ENCODE results near the gene MPP2. TPM values are rescaled to one million over a fixed set of nuclear protein-coding genes. Genes with fewer than 3 reads are reported as not detected.
"Not testable (repeated sequence)": the region's sequence is repeated elsewhere in the genome, so short reads cannot be mapped to it uniquely, and the experiment has no call there.

MPP2 gene
- total RNA-seq, 1 donor from 2014 or later: 1.4 TPM

GRCh38 chr17:43906951-43907424, 348 bp downstream of the MPP2 start:
- no peak for DNase-seq (ENCODE audit: low spot score)
- Mint-ChIP-seq H3K27ac (no peak overlapping the region), H3K27me3 (ENCODE audit: insufficient read depth) (peaks cover 49% of the 10 kb centered on the region), H3K36me3 (ENCODE audit: low read depth) (no peaks in the 10 kb centered on the region), H3K9me3 (no peaks in the 10 kb centered on the region), H3K4me1 (ENCODE audit: low read depth) (peaks cover 4% of the 10 kb centered on the region), H3K4me3 (peak overlapping the region; percentile 11)
- intact Hi-C loops (cut with micrococcal nuclease): loop anchor here (10.0 kb wide), 1 partner anchor 648 kb away; the partner anchor contains the start of gene FZD2

DNA sequence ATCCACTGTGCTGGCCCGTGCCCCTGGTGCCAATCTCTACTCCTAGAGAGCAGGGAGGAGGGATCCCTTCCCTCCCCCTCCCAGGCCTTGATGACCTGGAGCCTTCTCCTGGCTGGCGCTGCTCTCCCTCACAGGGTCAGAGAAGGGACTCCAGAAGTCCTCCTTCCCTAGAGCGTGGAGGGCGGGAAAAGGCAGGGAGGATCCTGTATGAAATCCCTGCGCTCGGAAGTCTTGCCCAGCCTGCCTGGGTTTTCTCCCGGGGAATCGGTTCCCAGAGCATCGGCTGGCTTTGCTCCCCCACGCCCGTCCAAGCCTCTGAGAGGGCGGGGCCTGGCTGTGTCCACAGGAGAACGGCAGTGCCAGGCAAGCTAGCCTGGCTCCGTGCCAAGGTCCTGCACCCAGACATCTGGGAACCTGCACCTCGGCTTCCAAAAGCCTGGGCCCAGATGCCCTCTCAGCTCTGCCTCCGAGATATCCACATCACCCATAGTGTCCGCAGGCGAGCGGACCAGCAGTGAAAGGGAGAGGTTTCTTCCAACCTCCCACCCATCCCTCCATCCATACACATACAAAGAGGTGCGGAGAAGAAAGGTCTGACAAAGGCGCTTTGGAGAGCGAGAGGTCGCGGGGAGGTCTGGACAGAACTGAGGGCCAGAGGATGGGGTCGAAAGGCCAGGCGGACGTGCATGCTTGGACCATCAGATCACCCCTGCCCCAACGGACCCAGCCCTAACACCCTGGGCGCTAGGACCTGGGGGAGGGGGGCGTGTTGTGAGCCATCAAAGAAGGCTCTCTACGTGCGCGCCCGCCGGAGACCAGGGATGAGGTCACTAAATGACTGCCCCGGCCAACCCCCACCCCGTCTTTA, 1.1 kb downstream of the MPP2 start:
- H3K27ac Mint-ChIP-seq: no peak overlapping the region
- H3K27me3 Mint-ChIP-seq (ENCODE audit: insufficient read depth): peaks cover 56% of the 10 kb centered on the region
- no peak for DNase-seq (ENCODE audit: low spot score)
- peaks cover 6% of the 10 kb centered on the region for H3K4me1 Mint-ChIP-seq (ENCODE audit: low read depth)
- intact Hi-C loops (cut with micrococcal nuclease): loop anchor here (10.0 kb wide), 1 partner anchor 649 kb away; the partner anchor contains the start of gene FZD2
- peak overlapping the region; percentile 51 for H3K4me3 Mint-ChIP-seq
- H3K9me3 Mint-ChIP-seq: no peaks in the 10 kb centered on the region
- no peaks in the 10 kb centered on the region for H3K36me3 Mint-ChIP-seq (ENCODE audit: low read depth)

GRCh38 chr17:43905400-43905984, 1.8 kb downstream of the MPP2 start:
- H3K27ac Mint-ChIP-seq: no peak overlapping the region
- peaks cover 57% of the 10 kb centered on the region for H3K27me3 Mint-ChIP-seq (ENCODE audit: insufficient read depth)
- no peaks in the 10 kb centered on the region for H3K9me3 Mint-ChIP-seq
- no peak overlapping the region for H3K4me3 Mint-ChIP-seq
- intact Hi-C loops (cut with micrococcal nuclease): loop anchor here (10.0 kb wide), 1 partner anchor 649 kb away; the partner anchor contains the start of gene FZD2
- no peak for DNase-seq (ENCODE audit: low spot score)
- H3K36me3 Mint-ChIP-seq (ENCODE audit: low read depth): no peaks in the 10 kb centered on the region
- peaks cover 14% of the 10 kb centered on the region for H3K4me1 Mint-ChIP-seq (ENCODE audit: low read depth)

GRCh38 chr17:43901861-43902589, 5.3 kb downstream of the MPP2 start:
- intact Hi-C loops (cut with micrococcal nuclease): loop anchor here (5.0 to 10.0 kb wide), 2 partner anchors 105 to 653 kb away; partner anchors contain the start of gene FZD2
- Mint-ChIP-seq H3K9me3 (no peaks in the 10 kb centered on the region), H3K36me3 (ENCODE audit: low read depth) (no peaks in the 10 kb centered on the region), H3K27ac (no peak overlapping the region), H3K27me3 (ENCODE audit: insufficient read depth) (peaks cover 38% of the 10 kb centered on the region), H3K4me1 (ENCODE audit: low read depth) (peaks cover 14% of the 10 kb centered on the region), H3K4me3 (no peak overlapping the region)
- no peak for DNase-seq (ENCODE audit: low spot score)

DNA sequence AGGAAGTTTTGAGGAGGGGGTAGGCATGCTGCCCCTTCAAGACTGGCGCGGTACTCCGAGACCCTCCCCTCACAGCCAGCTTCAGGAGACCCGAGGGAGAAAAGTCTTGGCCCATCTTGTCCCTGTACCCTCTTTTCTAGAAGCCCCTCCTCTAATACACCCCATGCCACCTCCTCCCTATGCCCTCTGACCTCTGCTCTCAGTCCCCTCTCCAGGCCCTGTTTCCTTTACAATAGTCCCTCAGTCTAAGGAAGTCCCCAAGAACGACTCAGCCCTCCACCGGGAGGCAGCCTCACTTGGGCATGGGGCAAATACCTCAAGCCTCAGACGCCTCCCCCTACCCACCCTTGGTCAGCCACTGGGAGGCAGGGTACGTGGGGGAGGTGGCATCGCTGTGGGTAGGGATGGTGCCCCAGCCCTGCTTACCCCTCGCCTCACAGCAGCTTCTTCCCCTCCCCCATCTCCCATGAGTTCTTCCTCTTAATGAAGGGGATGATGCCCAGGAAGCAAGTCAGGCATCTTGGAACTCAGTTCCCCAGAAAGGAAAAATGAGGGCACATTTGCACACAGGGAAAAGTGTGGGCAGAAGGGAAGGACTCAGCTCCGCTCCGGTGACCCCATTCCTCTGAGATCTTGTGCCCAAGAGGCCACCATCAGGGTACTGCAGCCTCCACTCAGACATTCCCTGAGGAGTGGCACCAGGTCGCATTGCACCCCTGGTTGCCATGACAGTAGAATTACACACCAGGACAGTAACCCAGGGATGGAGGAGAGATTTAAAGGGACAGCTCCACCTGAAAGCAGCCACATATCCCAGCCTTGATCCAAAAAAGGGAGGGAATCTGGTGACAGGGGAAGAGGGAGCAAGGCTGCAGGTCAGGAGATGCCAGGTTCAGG, 6.2 kb downstream of the MPP2 start:
- DNase-seq (ENCODE audit: low spot score): no peak
- no peaks in the 10 kb centered on the region for H3K36me3 Mint-ChIP-seq (ENCODE audit: low read depth)
- H3K9me3 Mint-ChIP-seq: no peaks in the 10 kb centered on the region
- intact Hi-C loops (cut with micrococcal nuclease): loop anchor here (1.0 to 10.0 kb wide), 3 partner anchors 7 to 654 kb away; partner anchors contain the start of gene FZD2
- H3K27me3 Mint-ChIP-seq (ENCODE audit: insufficient read depth): peaks cover 34% of the 10 kb centered on the region
- H3K27ac Mint-ChIP-seq: no peak overlapping the region
- peaks cover 9% of the 10 kb centered on the region for H3K4me1 Mint-ChIP-seq (ENCODE audit: low read depth)
- peak overlapping the region; percentile 73 for H3K4me3 Mint-ChIP-seq

DNA sequence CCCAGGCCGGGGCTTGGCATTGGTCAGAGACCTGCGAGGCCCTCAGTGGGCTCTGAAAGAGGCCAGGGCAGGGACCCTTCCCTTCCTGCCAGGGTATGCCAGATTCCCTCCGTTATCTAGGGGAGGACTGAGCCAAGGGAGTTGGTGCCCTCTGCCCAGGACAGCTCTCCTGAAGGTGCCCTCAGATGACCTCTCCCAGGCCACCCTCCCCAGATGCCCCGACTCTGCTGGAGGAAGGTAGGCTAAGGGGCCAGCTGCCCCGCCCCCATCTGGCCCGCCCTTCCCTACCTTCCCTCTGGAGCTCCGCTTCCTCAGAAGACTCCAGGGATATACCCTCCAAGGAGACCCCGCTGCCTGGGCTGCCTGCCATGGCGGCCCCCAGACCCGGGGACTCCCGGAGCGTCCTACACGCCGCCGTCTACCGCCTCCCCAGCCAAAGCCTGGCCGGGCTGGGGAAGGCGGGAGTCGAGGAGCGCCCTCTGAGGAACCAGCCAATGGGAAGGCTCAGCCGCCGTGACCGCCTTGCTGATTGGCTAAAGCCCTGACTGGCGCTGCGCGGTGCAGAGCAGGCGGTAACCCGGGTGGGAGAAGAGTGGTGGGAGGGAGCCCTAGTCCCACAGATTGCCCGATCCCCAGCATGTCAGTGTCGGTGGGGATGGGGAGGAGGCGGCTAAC, 7.0 kb downstream of the MPP2 start:
- H3K4me1 Mint-ChIP-seq (ENCODE audit: low read depth): peaks cover 9% of the 10 kb centered on the region
- peak; percentile 83 for DNase-seq (ENCODE audit: low spot score)
- no peak overlapping the region for H3K27ac Mint-ChIP-seq
- no peaks in the 10 kb centered on the region for H3K36me3 Mint-ChIP-seq (ENCODE audit: low read depth)
- peaks cover 28% of the 10 kb centered on the region for H3K27me3 Mint-ChIP-seq (ENCODE audit: insufficient read depth)
- H3K4me3 Mint-ChIP-seq: peak overlapping the region; percentile 73
- intact Hi-C loops (cut with micrococcal nuclease): loop anchor here (1.0 to 10.0 kb wide), 3 partner anchors 8 to 654 kb away; partner anchors contain the start of gene FZD2
- no peaks in the 10 kb centered on the region for H3K9me3 Mint-ChIP-seq

- Mint-ChIP-seq H3K36me3 (ENCODE audit: low read depth) (no peaks in the 10 kb centered on the region), H3K27me3 (ENCODE audit: insufficient read depth) (peaks cover 21% of the 10 kb centered on the region), H3K4me3 (no peak overlapping the region)
These were observed 8.9 kb downstream of the MPP2 start for GRCh38 chr17:43898446-43898845.

DNA sequence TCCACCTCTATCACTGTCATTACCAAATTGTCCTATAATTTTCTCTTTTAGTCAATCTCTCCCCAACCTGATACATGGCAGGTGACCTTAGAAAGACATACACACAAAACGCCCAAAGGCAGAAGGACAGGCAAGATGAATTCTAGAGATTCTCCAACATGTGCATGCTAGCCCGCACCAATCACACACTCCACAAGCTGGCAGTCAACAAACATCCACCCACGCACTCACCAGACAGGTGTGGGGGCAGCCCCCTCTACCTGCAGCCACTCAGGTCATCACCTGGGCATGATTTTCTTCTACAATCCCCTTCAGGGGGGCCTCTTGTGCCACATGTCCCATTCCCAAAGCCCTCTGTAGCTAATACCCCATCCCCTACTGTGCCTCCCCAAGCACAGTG, 9.5 kb downstream of the MPP2 start:
- H3K4me1 Mint-ChIP-seq (ENCODE audit: low read depth): peaks cover 9% of the 10 kb centered on the region
- H3K4me3 Mint-ChIP-seq: no peak overlapping the region
- intact Hi-C loops (cut with micrococcal nuclease): no loop called here
- no peak for DNase-seq (ENCODE audit: low spot score)
- peaks cover 21% of the 10 kb centered on the region for H3K27me3 Mint-ChIP-seq (ENCODE audit: insufficient read depth)
- H3K9me3 Mint-ChIP-seq: no peaks in the 10 kb centered on the region
- H3K27ac Mint-ChIP-seq: no peak overlapping the region
- no peaks in the 10 kb centered on the region for H3K36me3 Mint-ChIP-seq (ENCODE audit: low read depth)

More at GRCh38 chr17:43898446-43898845, 8.9 kb downstream of the MPP2 start:
- no peaks in the 10 kb centered on the region for H3K9me3 Mint-ChIP-seq
- no peak overlapping the region for H3K27ac Mint-ChIP-seq
- intact Hi-C loops (cut with micrococcal nuclease): no loop called here
- no peak for DNase-seq (ENCODE audit: low spot score)
- H3K4me1 Mint-ChIP-seq (ENCODE audit: low read depth): peaks cover 9% of the 10 kb centered on the region

DNA sequence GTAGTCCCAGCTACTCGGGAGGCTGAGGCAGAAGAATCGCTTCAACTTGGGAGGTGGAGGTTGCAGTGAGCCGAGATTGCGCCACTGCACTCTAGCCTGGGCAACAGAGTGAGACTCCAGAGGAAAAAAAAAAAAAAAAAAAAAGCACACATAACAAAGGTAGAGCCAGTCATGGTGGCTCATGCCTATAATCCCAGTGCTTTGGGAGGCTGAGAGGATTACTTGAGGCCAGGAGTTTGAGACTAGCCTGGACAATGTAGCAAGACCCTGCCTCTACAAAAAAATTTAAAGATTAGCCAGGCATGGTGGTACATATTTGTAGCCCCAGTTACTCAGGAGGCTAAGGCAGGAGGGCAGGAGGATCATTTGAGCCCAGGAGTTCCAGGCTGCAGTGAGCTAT, 12.8 kb downstream of the MPP2 start:
- H3K9me3 Mint-ChIP-seq; DNase-seq (ENCODE audit: low spot score); H3K27ac Mint-ChIP-seq; intact Hi-C loops (cut with micrococcal nuclease); H3K4me1 Mint-ChIP-seq (ENCODE audit: low read depth); H3K4me3 Mint-ChIP-seq; H3K36me3 Mint-ChIP-seq (ENCODE audit: low read depth): not testable (repeated sequence)
- peaks cover 14% of the 10 kb centered on the region for H3K27me3 Mint-ChIP-seq (ENCODE audit: insufficient read depth)

- Mint-ChIP-seq H3K9me3 (no peaks in the 10 kb centered on the region), H3K4me1 (ENCODE audit: low read depth) (no peaks in the 10 kb centered on the region), H3K27me3 (ENCODE audit: insufficient read depth) (peaks cover 11% of the 10 kb centered on the region), H3K36me3 (ENCODE audit: low read depth) (no peaks in the 10 kb centered on the region), H3K4me3 (no peak overlapping the region), H3K27ac (no peak overlapping the region)
- no peak for DNase-seq (ENCODE audit: low spot score)
- intact Hi-C loops (cut with micrococcal nuclease): no loop called here
These were observed 14.7 kb downstream of the MPP2 start for GRCh38 chr17:43892647-43892952.

GRCh38 chr17:43891851-43892646, 15.3 kb downstream of the MPP2 start:
- Mint-ChIP-seq H3K36me3 (ENCODE audit: low read depth) (no peaks in the 10 kb centered on the region), H3K9me3 (no peaks in the 10 kb centered on the region), H3K4me1 (ENCODE audit: low read depth) (no peaks in the 10 kb centered on the region), H3K4me3 (no peak overlapping the region), H3K27ac (no peak overlapping the region), H3K27me3 (ENCODE audit: insufficient read depth) (peaks cover 10% of the 10 kb centered on the region)
- intact Hi-C loops (cut with micrococcal nuclease): no loop called here
- no peak for DNase-seq (ENCODE audit: low spot score)
